DLD1 (cell line): ENCODE data around the gene DEGS2.
"Not testable (repeated sequence)": the region's sequence is repeated elsewhere in the genome, so short reads cannot be mapped to it uniquely, and the experiment has no call there.

Source experiments
- in situ Hi-C: cut with HindIII; loops from 2 replicates; pipeline ENCODE4 v1.10.0; 2017; ENCODE audit warnings: low sequenced_read_pairs

The DEGS2 gene

GRCh38 chr14:100180671-100181070 lies 21.2 kb upstream of the DEGS2 start:
- in situ Hi-C loops, result not testable (repeated sequence)

- in situ Hi-C loops, result no loop called here
These were observed 19.2 kb upstream of the DEGS2 start for GRCh38 chr14:100178691-100179090.

- in situ Hi-C loops, result no loop called here
These were observed 17.4 kb upstream of the DEGS2 start for GRCh38 chr14:100176811-100177327.

GRCh38 chr14:100173353-100173752 lies 13.9 kb upstream of the DEGS2 start:
- in situ Hi-C loops, result no loop called here

GRCh38 chr14:100172811-100173210 lies 13.4 kb upstream of the DEGS2 start:
- in situ Hi-C loops, result no loop called here

GRCh38 chr14:100170880-100171279 lies 11.4 kb upstream of the DEGS2 start:
- in situ Hi-C loops, result no loop called here

- in situ Hi-C loops, result no loop called here
These were observed 9.1 kb upstream of the DEGS2 start for GRCh38 chr14:100168506-100168905.

- in situ Hi-C loops, result no loop called here
These were observed 6.5 kb upstream of the DEGS2 start for GRCh38 chr14:100165831-100166440.

- in situ Hi-C loops, result no loop called here
These were observed 5.9 kb upstream of the DEGS2 start for GRCh38 chr14:100165376-100165775.

GRCh38 chr14:100160534-100160916 lies 1.1 kb upstream of the DEGS2 start:
- in situ Hi-C loops, result no loop called here

GRCh38 chr14:100159865-100160533 lies 554 bp upstream of the DEGS2 start:
- in situ Hi-C loops, result no loop called here

GRCh38 chr14:100158566-100159093 lies 815 bp downstream of the DEGS2 start:
- in situ Hi-C loops, result no loop called here

- in situ Hi-C loops, result not testable (repeated sequence)
These were observed 1.8 kb downstream of the DEGS2 start for GRCh38 chr14:100157548-100158232.

- in situ Hi-C loops, result no loop called here
These were observed 2.7 kb downstream of the DEGS2 start for GRCh38 chr14:100156776-100157175.

GRCh38 chr14:100155756-100156616 lies 3.5 kb downstream of the DEGS2 start:
- in situ Hi-C loops, result no loop called here

- in situ Hi-C loops, result no loop called here
These were observed 4.3 kb downstream of the DEGS2 start for GRCh38 chr14:100155049-100155621.

GRCh38 chr14:100153560-100153959 lies 5.9 kb downstream of the DEGS2 start:
- in situ Hi-C loops, result no loop called here

- in situ Hi-C loops, result no loop called here
These were observed 7.4 kb downstream of the DEGS2 start for GRCh38 chr14:100152091-100152490.

GRCh38 chr14:100150932-100151587 lies 8.4 kb downstream of the DEGS2 start:
- in situ Hi-C loops, result no loop called here
